ENCODE data around the gene TANGO6.

- TF ChIP-seq CHD2 (IDR thresholded peaks at IDR 0.05; ENCODE audit: borderline replicate concordance, low read depth, low read length) (no peak), EP300 (IDR thresholded peaks at IDR 0.05; ENCODE audit: borderline replicate concordance in 1 of 2, control insufficient read depth in 1 of 2, low read depth in 2 of 2, low read length in 2 of 2) (no peak), MAX (IDR thresholded peaks at IDR 0.05; ENCODE audit: low read depth, low read length) (no peak), MXI1 (IDR thresholded peaks at IDR 0.05; ENCODE audit: low read depth, low read length) (no peak), PBX3 (IDR thresholded peaks at IDR 0.05; ENCODE audit: insufficient replicate concordance, low read depth, low read length) (no peak), HCFC1 (IDR thresholded peaks at IDR 0.05; ENCODE audit: low read length) (no peak), ATF7 (IDR thresholded peaks at IDR 0.05; ENCODE audit: low read depth) (no peak), HDAC6 (IDR thresholded peaks at IDR 0.05; ENCODE audit: unreplicated experiment) (no peak), POLR2A (IDR thresholded peaks at IDR 0.05; ENCODE audit: low read depth, low read length) (no peak), JUNB (IDR thresholded peaks at IDR 0.05) (no peak), FOXM1 (IDR thresholded peaks at IDR 0.05; ENCODE audit: low read depth, low read length) (no peak), CTCF (IDR thresholded peaks at IDR 0.05 in 2 of 3, conservative IDR thresholded peaks at IDR 0.05 in 1 of 3; ENCODE audit: control insufficient read depth in 2 of 3, extremely low read depth in 1 of 3, insufficient read depth in 1 of 3, low read depth in 3 of 3, low read length in 3 of 3) (no peak), REST (IDR thresholded peaks at IDR 0.05; ENCODE audit: low read depth, low read length) (no peak)
These were observed 273.0 kb downstream of the TANGO6 start for GRCh38 chr16:69116256-69116875.
